DMS114 treated with DMSO at 0.1 percent for 48 hours (cell line): ENCODE results near the gene GRAMD1B.
"Not testable (repeated sequence)": the region's sequence is repeated elsewhere in the genome, so short reads cannot be mapped to it uniquely, and the experiment has no call there.

ENCODE experiments used
- DNase-seq: peaks from one replicate; lab custom pipeline; 2025; ENCODE audit not compliant: unreplicated experiment; lab: John Stamatoyannopoulos, UW

Gene GRAMD1B

DNA sequence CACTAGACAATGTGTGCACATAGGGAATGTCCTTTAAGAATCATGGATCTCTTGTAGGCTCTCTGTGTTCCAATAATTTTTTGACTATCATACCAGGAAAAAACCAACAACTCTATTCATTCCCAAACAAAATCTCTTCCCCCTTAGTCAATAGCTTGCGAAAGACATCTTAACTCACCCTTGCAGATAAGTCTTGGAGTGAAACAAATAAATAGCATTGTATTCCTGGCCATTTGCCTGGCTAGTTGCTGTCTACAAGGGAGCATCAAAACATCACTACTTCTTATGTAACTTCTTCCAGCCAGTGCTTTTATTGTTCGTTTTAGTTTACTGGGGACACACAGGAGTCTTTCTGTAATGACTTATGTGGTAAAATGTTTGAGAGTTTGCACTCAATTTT lies 194.9 kb downstream of the GRAMD1B start:
- no peak for DNase-seq

DNA sequence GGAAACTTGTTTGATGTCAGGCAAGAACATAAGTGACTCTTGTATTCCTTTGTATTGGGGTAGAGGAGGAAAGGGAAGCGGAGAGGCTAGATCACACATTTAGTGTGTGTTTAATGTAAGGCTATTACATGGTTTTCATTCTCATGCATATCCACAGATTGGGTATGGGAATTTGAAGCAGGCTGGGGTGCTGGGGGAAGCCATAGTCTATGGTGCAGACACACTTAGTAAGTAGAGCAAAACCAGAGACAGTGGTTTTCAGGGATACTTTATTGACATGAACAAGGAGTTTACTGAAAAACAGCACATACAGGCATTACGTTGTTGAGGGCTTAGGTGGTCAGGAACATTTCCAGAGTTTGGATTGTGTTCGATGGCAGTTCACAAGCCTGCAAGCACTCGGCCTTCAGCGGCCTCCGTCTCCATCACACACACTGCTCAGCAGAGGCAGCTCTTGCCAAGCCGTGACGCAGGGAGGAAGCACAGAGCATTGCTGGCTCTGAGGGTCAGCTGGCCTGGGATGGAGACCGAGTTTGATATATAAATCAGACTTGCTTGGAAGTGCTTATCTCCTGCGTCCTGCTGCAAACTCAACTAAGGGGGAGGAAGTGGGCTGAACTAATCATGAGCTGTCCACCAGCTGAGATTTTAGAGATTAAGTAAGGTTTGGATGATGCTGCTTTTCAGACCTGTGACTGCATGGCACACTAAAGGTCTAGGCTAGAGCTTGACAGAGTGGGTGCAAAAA lies 199.0 kb downstream of the GRAMD1B start:
- DNase-seq: no peak

DNA sequence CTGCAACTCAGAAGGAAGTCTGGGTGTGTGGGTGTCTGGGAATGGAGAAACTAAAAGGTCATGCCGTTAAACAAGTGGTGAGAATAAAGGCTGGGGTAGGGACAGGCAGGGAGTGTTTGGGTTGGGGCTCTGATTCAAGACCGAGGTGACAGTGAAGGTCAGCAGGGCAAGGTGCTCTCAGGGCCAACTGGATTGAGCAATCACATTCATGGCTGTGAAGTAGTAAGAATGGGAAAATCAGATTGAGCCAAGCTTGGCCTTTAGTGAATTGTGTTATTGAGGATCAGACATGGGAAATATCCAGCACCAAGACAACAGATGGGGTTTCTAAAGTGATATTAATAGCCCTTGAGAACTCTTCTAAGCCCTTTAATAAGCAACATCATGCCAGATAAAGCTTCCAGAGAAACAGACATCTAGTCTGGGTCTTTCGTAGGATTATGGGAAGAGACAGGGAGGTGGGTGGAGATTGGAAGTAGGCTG lies 200.1 kb downstream of the GRAMD1B start:
- no peak for DNase-seq

- DNase-seq: no peak
These were observed 210.0 kb downstream of the GRAMD1B start for GRCh38 chr11:123640029-123640428.

DNA sequence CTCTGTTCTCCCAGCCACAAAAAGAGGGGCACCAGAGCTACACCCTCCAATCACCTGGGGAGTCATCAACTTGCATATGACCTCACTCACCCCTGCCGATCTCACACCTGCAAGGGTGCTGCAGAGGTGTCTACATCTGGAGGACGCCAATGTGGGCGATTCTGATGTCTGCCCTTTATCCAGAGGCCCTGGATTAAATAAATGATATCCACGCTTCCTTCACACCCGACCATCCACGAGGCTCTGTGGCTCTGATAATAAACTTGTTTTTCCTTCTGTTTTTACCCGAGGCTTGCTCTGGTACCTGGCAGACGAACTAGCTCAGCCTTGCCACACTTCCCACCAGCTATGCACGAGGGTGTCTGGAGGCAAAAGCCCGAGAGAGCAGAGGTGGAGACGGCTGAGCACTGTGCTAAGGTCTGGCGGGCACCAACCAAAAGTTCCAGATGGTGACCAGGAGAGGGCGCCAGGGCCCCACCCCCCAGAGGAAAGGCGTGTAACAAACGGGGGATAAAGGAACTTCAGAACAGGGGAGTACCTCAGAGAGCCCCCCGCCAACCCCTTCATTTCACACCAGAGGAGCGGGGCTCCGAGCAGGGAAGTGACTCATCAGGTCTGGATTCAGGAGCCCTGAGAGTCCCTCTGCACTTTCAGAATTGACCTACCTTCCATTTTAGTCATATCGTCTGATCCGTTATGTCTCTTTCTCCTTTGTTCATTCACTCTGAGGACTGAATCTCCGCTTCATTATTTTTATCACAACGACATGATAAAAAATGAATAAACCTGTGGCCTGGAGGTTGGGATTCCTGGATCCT lies 210.8 kb downstream of the GRAMD1B start:
- no peak for DNase-seq

- DNase-seq: no peak
These were observed 211.4 kb downstream of the GRAMD1B start for GRCh38 chr11:123641495-123641840.

GRCh38 chr11:123642435-123642834 lies 212.4 kb downstream of the GRAMD1B start:
- DNase-seq: no peak

DNA sequence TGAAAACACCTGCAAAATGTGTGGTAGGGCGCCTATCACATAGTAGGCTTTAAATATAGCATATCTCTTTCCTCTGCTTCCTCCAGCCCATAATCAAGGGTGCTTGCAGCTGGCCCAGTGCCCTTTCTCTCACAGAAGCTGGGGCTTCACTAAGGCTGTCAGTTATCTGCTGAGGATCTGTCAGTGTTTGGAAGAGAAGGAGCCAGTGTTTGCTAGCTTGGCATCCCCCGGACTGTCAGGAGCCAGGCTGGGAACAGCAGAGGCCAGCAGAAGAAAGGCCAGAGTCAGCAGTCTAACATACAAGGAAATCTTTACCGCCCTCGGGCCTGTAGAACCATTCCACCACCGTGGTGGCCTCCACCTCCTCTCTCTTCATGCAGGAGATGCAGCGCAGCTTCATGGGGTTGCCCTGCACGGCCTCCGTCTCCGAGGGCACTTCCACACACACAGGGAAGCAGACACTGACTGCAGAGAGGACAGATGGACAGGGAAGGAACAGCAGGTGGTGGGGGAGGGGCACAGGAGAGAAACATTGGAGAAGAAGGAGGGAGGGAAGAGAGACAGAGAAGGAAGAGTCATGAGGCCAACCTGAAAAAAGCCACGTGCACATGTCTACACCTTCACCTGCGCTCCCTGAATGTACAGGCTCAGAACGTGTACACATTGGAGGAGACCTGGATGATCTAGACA lies 215.4 kb downstream of the GRAMD1B start:
- DNase-seq: no peak

GRCh38 chr11:123650901-123651300 lies 220.8 kb downstream of the GRAMD1B start:
- no peak for DNase-seq

GRCh38 chr11:123652599-123652998 lies 222.5 kb downstream of the GRAMD1B start:
- no peak for DNase-seq

DNA sequence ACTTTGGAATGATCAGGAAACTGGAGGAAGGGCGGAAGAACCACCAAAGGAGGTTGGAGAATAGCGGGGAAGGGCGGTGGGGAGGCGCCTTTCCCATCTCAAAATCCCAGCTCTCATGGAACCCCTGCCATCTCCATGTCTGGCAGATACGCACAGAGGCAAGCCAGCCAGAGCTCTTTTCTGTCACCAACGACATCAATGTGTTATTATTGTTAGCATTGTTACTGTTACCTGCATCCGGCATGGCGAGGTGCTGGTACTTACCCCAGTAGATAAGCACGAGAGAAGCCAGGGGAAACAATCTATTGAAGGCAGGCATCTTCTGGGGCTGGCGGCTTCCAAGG lies 223.4 kb downstream of the GRAMD1B start:
- DNase-seq: no peak

DNA sequence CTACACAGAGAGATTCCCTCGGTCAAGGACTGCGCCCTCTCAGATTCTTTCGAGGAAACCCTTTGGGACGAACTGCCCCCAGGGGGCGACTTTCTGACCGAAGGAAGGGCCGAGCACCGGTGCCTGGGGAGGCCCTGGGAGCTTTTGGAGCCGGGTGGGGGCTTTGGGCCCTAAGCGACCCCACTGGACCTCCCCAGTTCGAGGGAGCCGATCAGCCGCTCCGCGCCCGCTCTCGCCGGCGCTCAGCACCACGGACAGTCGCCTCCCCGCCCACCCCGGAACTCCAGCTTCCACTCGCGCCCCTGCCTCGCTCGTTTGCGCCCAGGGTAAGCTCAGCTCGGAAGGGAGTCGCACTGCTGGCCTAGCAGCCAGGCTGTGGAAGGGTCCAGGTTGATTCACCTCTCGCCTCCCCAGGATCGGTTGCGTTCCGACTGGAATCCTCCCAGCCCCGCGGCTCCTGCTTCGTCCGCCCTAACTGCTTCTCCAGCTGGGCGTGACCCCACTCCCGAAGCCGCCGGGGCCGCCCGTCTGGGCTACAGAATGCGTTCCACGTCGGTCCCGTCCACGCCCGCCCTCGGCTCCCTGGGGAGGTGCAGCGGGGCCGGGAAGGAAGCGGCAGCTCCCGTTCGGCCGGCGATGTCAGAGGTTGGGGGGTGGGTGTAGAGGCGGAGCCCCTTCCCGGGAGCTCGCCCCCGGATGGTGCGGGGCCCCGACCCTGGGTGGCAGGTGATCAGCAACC lies 223.9 kb downstream of the GRAMD1B start:
- DNase-seq: peak; percentile 1

- peak; percentile 42 for DNase-seq
These were observed 224.6 kb downstream of the GRAMD1B start, which contains the start of gene SCN3B for GRCh38 chr11:123654566-123655081. SCN3B (minus strand) TSS chr11:123654624; CDS start chr11:123653801, 823 bp downstream.

DNA sequence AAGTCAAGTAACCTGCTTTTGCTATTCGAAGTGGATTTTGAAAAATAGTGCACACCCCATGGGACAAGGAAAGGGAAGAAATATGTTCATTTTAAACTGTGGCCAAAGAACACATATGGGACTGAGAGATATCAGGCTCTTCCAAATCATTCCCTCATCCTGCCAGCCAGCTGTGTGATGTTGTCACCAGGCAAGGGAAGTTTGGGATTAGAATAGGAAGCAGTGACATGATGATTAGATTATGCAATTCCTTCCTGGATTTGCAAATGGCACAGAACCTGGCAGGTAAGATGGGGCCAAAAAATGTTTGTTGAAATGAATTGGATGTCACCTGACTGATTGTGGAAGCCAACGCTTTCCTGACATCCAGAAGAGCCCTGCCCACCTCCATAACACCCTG lies 229.2 kb downstream of the GRAMD1B start:
- DNase-seq: no peak

- DNase-seq: not testable (repeated sequence)
These were observed 229.9 kb downstream of the GRAMD1B start for GRCh38 chr11:123659965-123660364.

GRCh38 chr11:123665306-123665705 lies 235.2 kb downstream of the GRAMD1B start:
- no peak for DNase-seq

- DNase-seq: no peak
These were observed 240.0 kb downstream of the GRAMD1B start for GRCh38 chr11:123670081-123670480.

DNA sequence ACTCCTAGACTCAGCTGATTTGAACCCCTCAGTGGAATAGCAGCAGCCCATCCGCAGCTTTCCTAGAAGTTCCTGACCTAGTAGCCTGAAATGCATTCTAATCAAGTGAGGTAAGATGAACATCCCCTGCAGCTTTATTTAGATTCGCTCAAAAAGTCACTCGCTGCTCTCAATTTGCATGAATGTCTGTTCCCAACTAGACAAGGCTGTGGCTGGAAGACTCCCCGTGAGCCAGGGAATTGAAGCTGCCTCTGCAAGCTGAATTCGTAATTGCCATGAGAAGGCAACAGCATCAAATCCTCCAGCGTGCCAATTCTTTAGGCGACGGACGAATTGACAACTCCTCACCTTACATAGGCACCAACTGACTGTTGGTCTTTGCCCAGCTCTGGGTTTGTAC lies 241.5 kb downstream of the GRAMD1B start:
- DNase-seq: no peak

DNA sequence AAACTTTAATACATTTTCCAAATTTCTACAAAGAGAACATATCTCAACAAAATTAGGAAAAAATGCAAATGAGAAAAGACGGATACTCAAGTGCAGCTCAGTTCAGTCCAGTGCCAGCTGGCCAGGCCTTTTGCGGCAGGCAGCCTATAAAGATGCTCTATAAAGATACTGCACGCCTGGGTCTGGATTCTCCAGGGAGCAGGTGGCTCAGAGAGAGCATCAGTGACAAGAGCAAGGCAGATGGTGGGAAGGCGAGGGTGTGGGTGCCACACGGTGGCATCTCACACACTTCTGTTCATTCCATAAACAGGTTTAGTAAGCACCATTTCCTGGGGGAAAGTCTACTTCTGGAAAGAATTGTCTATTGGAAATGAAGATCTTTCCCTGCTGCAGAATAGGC lies 242.5 kb downstream of the GRAMD1B start:
- DNase-seq: no peak

GRCh38 chr11:123674297-123674696 lies 244.2 kb downstream of the GRAMD1B start:
- DNase-seq: no peak
